Measurements from ENCODE around the gene PITRM1.
"Not testable (repeated sequence)": the region's sequence is repeated elsewhere in the genome, so short reads cannot be mapped to it uniquely, and the experiment has no call there.

Gene PITRM1, protein sequence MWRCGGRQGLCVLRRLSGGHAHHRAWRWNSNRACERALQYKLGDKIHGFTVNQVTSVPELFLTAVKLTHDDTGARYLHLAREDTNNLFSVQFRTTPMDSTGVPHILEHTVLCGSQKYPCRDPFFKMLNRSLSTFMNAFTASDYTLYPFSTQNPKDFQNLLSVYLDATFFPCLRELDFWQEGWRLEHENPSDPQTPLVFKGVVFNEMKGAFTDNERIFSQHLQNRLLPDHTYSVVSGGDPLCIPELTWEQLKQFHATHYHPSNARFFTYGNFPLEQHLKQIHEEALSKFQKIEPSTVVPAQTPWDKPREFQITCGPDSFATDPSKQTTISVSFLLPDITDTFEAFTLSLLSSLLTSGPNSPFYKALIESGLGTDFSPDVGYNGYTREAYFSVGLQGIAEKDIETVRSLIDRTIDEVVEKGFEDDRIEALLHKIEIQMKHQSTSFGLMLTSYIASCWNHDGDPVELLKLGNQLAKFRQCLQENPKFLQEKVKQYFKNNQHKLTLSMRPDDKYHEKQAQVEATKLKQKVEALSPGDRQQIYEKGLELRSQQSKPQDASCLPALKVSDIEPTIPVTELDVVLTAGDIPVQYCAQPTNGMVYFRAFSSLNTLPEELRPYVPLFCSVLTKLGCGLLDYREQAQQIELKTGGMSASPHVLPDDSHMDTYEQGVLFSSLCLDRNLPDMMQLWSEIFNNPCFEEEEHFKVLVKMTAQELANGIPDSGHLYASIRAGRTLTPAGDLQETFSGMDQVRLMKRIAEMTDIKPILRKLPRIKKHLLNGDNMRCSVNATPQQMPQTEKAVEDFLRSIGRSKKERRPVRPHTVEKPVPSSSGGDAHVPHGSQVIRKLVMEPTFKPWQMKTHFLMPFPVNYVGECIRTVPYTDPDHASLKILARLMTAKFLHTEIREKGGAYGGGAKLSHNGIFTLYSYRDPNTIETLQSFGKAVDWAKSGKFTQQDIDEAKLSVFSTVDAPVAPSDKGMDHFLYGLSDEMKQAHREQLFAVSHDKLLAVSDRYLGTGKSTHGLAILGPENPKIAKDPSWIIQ

DNA sequence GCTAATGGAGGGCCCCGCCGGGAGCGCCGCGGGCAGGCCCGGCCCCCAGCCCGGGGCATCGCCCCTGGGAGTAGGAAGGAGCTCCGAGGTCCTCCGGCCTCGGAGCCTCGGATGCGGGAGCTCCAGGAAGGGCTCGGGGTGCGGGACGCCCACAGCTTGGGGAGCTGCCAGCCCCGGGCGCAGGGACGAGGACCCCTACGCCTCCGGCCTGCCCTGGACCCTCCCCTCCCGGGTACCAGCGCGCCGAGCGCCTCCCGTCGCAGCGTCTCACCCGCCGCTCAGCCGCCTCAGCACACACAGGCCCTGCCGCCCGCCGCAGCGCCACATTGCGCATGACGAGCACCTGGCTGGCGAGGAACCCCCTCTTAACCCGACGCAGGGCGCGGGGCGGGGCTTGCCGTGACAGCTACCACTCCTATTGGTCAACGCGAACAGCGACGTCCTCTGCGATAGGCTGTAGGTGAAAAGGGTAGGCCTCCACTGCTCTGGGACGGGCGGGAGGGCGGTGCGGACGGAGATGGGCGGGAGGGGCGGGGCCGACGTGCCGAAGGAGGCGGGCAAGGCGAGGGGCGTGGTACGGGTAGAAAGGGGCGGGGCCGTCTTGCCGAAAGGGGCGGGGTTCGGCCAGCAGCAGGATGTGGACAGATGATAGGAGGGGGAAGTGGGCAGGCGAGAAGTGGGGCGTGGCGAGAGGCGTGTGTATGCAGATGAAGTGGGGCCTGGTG, at the start of gene PITRM1:
PITRM1 (minus strand) TSS at position 337 of the 725 bp plus-strand sequence; CDS start at position 327, 10 bp downstream.
- peak; percentile 97 for DNase-seq

DNA sequence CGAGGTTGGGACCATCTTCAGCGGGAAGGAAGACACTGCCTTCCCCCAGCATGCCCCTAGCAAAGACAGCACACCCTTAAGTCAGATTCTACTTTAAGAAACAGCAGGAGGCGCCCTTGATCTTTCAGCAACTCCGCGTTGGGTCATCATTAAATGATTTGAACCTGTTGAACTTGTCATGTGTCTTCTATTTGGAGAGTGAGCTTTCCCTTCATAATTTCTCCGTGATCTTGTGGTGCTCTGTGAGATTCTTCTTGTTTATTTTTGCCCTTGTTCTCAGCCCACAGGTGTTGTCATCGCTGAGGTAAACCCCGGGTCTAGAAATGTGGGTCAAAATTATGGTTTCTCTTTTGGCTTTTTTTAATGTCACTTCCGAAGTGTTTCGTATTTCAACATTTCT, 49.5 kb upstream of the PITRM1 start:
- peak; percentile 4 for DNase-seq

DNA sequence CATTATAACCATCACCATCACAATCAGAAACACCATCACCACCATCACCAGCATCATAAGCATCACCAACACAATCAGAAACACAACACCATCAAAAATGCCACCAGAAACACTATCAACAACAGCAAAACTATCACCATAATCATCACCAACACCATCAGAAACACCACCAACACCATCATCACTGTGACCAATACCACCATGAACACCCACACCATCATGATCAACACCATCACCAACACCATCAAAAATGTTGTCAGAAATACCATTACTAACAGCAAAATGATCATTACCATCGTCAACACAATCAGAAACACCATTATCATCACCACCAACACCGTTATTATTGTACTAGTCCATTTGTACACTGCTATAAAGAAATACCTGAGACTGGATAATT, 49.0 kb upstream of the PITRM1 start:
- not testable (repeated sequence) for DNase-seq

DNA sequence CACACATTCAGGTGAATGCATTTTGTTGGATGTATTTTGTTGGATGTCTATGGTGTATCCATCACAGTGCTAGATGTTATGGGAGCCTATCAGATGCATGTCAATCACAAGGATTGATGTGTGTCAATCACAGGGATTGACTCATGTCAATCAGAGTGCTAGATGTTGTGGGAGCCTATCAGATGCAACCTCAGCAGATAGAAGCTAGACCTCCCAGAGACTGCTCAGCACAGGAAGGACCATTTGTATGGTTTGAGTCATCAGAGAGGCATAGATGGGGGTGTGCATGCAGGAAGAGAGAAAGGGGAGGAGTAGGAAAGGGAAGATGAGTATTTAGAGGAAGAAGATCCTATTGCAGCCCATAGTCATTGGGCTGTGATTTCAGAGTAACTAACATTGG, 48.3 kb upstream of the PITRM1 start:
- no peak for DNase-seq

DNA sequence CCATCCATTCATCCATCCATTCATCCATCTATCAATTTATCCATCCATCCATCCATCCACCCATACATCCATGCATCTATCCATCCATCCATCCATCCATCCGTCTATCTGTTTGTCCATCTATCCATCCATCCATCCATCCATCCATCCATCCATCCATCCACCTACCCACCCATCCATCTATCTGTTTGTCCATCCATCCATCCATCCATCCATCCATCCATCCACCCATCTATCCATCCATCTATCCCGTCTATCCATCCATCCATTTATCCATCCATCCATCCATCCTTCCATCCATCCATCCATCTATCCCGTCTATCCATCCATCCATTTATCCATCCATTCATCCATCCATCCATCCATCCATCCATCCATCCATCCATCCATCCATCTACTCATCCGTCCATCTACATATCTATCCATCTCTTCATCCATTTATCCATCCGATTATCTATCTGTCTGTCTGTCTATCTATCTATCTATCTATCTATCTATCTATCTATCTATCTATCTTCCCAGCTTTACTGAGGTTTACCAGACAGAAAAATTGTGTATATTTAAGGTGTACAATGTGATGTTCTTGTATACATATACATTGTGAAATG, 46.5 kb upstream of the PITRM1 start:
- DNase-seq: not testable (repeated sequence)

DNA sequence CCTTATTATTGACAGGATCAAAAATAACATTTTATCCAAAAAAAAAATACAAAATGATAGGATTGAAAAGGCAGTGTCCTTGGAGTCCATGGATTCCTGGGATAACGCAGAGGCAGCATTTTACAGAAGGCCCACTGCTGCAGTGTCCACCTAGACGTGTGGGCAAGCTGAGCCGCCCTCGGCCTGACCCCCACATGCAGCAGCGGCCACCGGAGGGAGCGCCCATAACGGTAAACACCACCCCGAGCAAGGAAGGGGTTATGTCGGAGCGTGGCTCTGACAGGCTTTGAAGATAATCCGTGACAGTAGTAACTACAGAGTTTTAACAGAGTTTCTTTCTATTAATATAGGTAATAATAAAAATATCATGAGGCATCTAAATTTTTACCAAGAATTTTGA, 45.3 kb upstream of the PITRM1 start:
- DNase-seq: no peak

DNA sequence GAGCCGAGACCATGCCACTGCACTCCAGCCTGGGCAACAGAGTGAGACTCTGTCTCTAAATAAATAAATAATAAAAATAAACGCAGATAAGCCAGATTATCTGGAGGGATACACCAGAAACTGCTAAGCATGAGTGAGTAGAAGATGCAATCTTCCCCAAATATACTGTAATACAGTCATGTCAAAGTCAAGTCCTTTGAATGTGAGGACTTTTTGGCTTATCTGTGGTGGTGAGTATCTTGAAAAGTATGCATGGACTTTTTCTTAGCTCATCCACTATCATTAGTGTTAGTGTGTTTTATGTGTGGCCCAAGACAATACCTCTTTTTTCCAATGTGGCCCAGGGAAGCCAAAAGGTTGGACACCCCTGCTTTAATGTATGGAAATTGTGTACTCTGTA, 44.7 kb upstream of the PITRM1 start:
- no peak for DNase-seq

DNA sequence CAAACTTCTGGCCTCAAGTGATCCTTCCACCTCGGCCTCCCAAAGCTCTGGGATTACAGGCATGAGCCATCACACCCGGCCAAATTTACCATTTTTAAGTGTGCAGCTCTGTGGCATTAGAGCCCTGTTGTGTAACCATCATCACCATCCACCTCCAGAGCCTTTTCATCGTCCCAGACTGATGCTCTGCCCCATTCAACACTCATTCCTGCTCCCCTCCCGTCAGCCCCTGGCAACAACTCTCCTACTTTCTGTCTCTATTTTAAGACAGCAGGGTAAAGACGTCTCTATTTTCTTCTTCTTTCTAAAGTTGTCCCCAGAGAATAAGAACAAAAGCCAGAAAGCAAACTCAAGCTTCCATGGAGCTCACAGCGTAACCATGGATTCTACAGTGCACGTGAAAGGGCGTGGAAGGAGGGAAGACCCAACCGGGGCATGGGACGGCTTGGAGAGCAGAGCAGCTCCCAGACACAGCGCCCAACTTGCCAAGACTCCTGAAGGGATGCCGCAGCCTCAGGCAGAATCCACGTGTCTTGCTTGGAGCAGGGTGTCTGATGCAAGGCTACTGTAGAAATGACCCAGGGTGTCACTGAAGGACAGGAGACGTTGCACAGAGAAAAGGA, 42.7 kb upstream of the PITRM1 start:
- DNase-seq: no peak

DNA sequence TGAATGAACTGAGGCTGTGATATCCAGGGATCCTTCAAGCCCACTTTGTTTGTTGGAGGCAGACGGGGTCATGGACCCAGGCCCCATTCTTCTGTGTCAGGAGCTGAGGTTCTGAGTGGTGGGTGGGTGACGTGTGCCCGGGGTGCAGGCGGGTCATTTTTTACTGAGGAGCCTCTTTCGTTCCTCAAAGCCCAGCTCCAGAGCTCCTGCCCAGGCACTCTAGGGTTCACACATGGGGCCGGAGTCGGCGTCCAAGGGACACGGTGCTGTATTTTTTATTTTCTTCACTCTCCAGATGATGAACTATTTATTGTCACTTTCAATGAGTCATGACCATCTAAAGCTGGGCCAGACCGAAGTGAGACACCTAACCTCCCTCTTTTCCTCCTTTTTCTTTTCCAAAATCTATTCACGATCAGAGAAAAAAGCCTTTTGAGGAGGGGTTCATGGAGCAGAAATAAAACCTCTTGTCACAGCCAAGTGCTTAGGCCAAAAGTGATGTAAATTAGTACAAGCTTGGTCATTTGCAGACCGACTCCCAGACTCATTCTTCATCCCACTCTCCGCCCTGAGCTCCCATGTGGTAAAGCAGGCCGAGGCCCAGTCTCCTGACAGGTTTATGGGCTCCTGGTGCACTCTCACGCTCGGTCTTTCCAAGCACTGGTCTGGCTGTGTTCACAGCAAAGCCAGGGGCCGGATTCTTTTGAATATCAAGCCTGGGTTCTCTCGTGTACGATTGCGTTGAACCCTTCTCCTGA, 41.4 kb upstream of the PITRM1 start:
- DNase-seq: no peak

DNA sequence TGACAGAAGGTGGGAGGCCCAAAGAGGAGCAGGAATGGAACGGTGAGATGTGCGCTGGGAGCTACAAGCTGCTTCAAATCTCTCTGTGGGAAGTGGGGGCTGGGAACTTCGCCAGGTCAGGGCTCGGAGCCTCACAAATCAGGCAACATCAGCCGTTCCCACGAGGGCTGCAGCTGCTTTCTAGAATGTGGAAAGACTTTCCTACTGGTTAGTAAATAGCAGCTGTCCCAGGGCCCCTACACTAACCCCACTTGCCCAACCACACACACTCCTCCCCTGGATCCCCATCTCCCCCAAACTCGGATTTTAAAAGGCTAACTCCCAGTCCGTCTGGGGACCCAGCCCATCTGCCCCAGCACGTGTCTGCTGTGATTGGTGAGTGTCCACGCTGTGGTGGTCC, 40.6 kb upstream of the PITRM1 start:
- DNase-seq: no peak

DNA sequence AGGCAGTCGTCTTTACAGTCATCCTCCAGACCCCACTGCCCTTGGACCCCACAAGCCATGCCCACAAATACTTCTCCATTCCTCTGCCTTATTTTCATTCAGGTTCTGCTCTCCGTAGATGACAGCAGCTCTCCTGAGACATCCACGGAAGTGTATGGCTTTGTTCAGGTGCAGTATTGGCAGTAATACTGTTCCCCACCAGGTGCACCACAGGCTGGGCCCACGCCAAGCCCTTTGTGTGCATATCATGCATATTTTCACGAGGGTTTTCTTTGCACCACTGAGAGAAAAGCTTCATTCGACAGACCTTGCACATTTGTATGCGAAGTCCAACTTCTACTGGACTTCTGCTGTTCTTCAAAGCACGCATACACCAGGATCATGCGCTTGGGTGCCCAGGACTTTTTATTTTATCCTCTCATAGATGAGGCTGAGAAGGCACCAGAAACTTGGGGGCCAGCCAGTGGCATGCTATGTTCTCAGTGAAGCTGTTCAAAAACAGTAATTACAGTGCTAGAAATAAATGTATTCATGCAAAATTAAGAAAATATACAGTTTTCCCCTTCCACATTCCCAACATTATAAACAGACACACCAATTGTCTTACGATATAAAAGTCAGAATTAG, 37.8 kb upstream of the PITRM1 start:
- DNase-seq: peak; percentile 1

DNA sequence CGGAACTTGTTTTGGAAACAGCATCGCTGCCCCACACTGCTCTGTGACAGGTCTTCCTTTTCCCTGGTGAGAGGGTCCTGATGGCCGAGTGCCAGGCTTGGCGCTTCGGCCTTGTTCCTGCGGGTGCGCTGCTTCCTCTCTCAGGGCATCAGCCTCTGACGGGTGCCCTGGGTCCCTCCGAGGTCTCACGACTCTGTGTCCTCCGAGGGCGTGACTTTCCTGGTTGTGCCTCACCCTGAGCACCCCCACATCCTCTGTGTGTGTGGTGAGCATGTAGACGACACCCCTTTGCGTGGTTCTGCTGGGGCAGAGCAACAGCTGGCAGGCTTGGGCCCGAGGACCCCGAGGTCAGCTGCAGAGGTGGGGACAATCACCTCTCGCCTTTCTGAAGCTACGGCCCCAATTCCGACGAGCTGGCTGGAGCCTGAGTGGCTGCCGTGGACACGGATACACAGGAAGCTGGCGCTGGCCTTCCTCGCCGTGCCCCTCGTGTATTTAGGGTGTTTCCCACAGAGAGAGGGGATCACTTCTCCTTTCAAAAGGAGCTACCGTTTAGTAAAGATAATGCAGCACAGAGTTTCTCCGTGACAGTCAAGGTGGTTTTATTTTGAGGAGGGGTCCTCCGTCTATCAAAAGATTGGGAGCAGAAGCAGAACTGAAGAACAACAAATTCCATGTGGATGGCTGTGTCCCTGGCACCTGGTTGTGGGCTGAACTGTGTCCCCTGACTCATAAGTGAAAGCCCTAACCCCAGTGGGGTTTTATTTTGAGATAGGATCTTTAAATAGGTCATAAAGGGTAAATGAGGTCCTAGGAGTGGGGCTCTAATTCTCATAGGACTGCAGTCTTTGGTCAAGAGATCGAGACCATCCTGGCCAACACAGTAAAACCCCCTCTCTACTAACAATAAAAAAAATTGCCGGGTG, 36.2 kb upstream of the PITRM1 start:
- DNase-seq: no peak

DNA sequence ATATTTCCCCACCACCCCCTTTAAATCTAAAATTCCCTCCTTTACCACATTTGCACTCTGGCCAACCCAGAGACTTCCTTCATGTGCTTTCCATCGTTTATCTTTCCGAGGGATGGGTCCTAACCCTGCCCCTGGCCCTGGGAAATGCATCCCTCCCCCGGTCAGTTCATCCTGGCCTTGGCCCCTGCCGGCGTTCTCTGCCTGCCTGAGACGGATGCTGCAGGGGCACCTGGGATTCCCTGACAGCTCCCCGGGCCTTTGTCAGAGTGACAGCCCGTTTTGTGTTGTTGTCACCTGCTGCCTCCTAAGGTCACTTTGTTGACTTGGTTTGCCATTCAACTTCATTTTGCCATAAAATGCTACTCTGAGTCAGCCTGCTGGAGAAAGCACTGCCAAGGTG, 34.8 kb upstream of the PITRM1 start:
- DNase-seq: no peak

DNA sequence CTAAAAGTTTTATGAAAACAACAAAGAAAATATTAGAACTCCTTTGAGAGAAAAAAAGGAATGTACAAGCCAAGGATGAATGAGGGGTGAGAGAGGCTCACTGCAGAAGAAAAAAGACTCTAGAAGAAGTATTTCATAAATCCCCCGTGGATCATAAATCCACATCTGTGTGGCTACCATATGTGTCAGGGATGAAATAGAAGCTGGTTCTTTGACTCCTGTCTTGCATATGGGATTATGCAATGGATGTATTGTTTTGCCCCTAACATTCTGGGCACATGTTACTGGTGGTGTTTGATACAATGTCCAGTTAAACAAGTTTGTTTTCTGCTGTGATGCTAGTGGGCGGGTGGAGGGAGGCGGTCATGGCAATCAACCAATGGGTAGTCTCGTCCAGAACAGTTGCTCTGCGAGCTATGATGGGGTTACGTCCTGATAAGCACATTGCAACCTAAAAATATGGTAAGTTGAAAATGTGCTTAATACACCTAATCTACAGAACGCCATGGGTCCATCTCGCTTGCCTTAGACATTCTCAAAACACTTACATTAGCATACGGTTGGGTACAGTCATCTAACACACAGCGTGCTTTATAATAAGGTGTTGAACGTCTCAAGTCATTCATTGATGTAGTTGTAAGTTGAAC, 34.1 kb upstream of the PITRM1 start:
- no peak for DNase-seq

DNA sequence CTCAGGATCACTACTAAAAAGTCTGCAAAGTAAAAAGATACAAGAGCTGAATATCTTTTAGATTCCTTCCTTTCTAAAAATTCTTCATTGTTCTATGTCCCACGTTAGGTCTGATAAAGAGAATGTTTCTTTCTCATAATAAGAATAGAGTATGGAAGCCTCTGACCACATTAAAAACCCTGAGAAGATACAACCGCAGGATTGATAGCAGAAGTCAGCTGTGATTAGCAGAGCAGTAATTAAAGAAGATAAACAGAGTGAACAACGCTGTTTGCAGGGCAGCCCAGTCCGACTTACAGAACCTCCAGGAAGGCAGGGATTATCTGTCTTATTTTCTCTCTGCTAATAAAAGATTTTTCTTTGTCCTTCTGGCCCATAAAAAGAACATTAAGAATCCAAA, 31.4 kb upstream of the PITRM1 start:
- no peak for DNase-seq

DNA sequence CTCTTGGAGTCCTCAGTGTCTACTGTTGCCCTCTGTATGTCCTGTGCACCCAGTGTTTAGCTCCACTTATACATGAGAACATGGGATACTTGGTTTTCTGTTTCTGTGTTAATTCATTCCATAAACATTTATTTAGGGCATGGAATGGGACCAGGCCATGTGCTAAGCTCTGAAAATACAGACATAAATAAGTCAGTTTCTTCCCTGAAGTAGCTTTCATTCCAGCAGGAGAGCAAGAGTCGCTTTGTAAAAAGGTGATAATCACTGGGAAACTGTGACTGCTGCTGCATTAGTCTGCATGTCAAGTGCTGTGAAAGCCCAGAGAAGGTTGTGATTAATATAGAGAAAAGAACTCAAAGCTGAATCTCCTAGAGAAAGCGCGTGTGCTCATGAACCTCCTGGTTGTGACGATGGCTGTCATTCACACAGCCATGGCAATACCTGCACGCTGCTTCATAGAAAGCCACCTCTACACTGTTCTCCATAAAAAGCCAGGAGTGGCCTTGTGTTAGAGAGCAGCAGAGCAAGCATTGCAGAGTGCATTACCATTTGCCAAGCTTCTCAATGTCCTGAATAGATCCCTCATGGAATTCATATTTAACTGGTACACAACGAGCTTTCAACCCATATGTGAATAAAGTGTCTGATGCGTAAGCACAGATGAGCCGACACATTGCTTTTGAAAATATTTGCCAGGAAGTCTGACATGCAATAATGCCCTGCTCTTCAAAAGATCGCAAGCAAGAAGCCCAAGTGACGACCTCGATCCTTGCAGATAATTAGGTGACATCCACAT, 30.6 kb upstream of the PITRM1 start:
- no peak for DNase-seq

DNA sequence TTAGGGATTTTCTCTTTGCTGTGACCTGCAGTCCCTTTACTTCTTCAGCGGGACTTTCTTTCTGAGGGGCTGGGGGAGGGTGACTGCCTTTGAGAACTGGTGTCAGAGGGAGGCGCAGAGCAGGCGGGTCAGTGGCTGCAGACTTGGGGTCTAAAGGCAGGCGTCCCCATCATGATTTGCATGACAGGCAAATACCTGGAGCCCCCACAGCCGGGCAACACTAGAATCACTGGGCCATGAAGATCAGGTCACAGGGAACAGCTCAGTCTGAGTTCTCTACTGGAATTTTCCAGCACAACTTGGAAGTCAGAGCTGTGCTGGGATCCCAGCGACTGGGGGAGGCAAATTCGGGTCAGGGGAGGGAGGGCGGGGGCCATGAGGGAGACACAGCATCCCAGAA, 29.2 kb upstream of the PITRM1 start:
- DNase-seq: no peak

DNA sequence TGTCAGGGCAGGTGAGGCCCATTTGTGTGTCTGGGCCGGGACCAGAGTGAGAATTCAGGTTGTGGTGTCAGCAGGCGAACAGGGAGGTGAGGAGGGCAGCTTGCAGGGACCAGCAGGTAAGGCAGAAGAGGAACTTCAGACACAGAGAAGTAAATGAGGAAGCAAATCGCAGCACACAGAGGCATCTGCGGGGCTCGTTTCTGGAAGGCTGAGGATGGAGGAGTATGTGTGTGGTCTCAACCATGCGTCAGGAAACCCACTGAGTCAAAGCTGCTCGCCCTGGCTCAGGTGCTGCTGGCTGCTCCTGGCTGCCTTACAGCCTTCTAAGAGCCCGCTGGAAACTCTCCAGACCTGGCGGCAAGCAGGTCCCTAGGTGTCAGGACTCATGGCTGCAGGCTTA, 26.9 kb upstream of the PITRM1 start:
- DNase-seq: no peak
